BJ (cell line): Measurements from ENCODE around the gene PROX1. TPM values are rescaled to one million over a fixed set of nuclear protein-coding genes. Genes with fewer than 3 reads are reported as not detected.

Experiments used
- CTCF ChIA-PET: fragments of 350-600 bp; formaldehyde crosslinking; extraction: SDS; loops from one replicate; lab custom pipeline; 2021; ENCODE audit warnings: antibody characterized with exemption, inconsistent platforms; lab: Yijun Ruan, JAX
- POLR2A ChIA-PET: fragments of 300-600 bp; sonication (Branson Sonifier 250); formaldehyde crosslinking; extraction: SDS; loops from one replicate; lab custom pipeline; 2021; ENCODE audit warnings: antibody characterized with exemption; lab: Charles Lee
- DNase-seq: peaks from one replicate; pipeline ENCODE4 v3.0.0-alpha.2; 2011; ENCODE audit warnings: low read depth
- H3K27me3 ChIP-seq: 2 replicates; pipeline ENCODE4 v1.6.0; 2011; ENCODE audit warnings: low read length; ENCODE audit not compliant: control insufficient read depth, insufficient read depth
- H3K36me3 ChIP-seq: 2 replicates; pipeline ENCODE4 v1.5.1; 2011; ENCODE audit warnings: low read length; ENCODE audit not compliant: control insufficient read depth, insufficient read depth
- H3K4me3 ChIP-seq: 2 replicates; pipeline ENCODE4 v1.5.1; 2011; ENCODE audit warnings: low read depth, mild to moderate bottlenecking, control low read depth, low read length
- CTCF ChIP-seq: IDR thresholded peaks from 2 replicates; pipeline ENCODE4 v1.5.1; 2011; ENCODE audit warnings: low read depth, mild to moderate bottlenecking, control low read depth, inconsistent platforms, low read length, moderate library complexity; ENCODE audit not compliant: insufficient read depth
- polyA minus RNA-seq: library from RNA; depleted of rRNA, polyadenylated mRNA; stranded (reverse); fragments of >200 nt; gene quantifications from 2 replicates; pipeline ENCODE4 v1.2.3, GENCODE V29; 2011; rRNA and poly(A)+ RNA removed
- polyA plus RNA-seq: library from polyadenylated mRNA; depleted of rRNA; stranded (reverse); fragments of >200 nt; gene quantifications from 2 replicates; pipeline ENCODE4 v1.2.3, GENCODE V29; 2011; rRNA removed

PROX1 gene
- polyA plus RNA-seq (0.02 and 0.11 TPM in 2 replicates), polyA minus RNA-seq (0.14 and 2.5 TPM in 2 replicates)

GRCh38 chr1:213987927-213988506 lies at the start of gene PROX1:
PROX1 (plus strand) TSS chr1:213987973; CDS start chr1:213996536, 8,563 bp downstream.
- Histone ChIP-seq H3K4me3 (peak within 1 kb of the TSS; percentile 65), H3K36me3 (no peaks in the 10 kb centered on the region), H3K27me3 (peaks cover 24% of the 10 kb centered on the region)
- ChIA-PET CTCF (no interaction called here), POLR2A (interaction anchor here (0.6 kb wide), 2 partner anchors 48 to 859 kb away, joined by 3 to 18 read pairs; no protein-coding TSS in a partner anchor)
- peak; percentile 35 for DNase-seq
- TF ChIP-seq CTCF: peak; percentile 26; the same call in 1 of the 2 replicates

GRCh38 chr1:213938776-213939175 lies 49.0 kb upstream of the PROX1 start:
- no peaks in the 10 kb centered on the region for H3K27me3 ChIP-seq
- H3K36me3 ChIP-seq: no peaks in the 10 kb centered on the region
- CTCF ChIA-PET: no interaction called here
- no peak for TF ChIP-seq CTCF
- no peak overlapping the region for H3K4me3 ChIP-seq
- POLR2A ChIA-PET: no interaction called here
- DNase-seq: no peak

- Histone ChIP-seq H3K36me3 (no peaks in the 10 kb centered on the region), H3K4me3 (no peak overlapping the region), H3K27me3 (no peaks in the 10 kb centered on the region)
- POLR2A ChIA-PET: interaction anchor here (0.6 kb wide), 1 partner anchor 48 kb away, joined by 18 read pairs; the partner anchor contains the start of gene PROX1
- TF ChIP-seq CTCF: no peak
- no peak for DNase-seq
- CTCF ChIA-PET: interaction anchor here (0.7 kb wide), 1 partner anchor 178 kb away, joined by 3 read pairs; no protein-coding TSS in a partner anchor
Measured at GRCh38 chr1:213939888-213940287, 47.9 kb upstream of the PROX1 start.

GRCh38 chr1:213940947-213941346 lies 46.8 kb upstream of the PROX1 start:
- POLR2A ChIA-PET: no interaction called here
- TF ChIP-seq CTCF: no peak
- Histone ChIP-seq H3K4me3 (no peak overlapping the region), H3K36me3 (no peaks in the 10 kb centered on the region), H3K27me3 (no peaks in the 10 kb centered on the region)
- no peak for DNase-seq
- CTCF ChIA-PET: no interaction called here

GRCh38 chr1:213942061-213942460 lies 45.7 kb upstream of the PROX1 start:
- H3K27me3 ChIP-seq: no peaks in the 10 kb centered on the region
- no peak overlapping the region for H3K4me3 ChIP-seq
- no peaks in the 10 kb centered on the region for H3K36me3 ChIP-seq
- CTCF ChIA-PET: no interaction called here
- no peak for TF ChIP-seq CTCF
- DNase-seq: no peak
- POLR2A ChIA-PET: no interaction called here
